Mesenteric fat pad (tissue), 1 donor: ENCODE data around the gene PER2. TPM values are rescaled to one million over a fixed set of nuclear protein-coding genes. Genes with fewer than 3 reads are reported as not detected.

Experiments
- DNase-seq: peaks from one replicate; pipeline ENCODE4 v3.0.0-alpha.2; 2020; ENCODE audit warnings: low spot score
- long read RNA-seq: library from polyadenylated mRNA; unstranded; transcript quantifications from one replicate; pipeline ENCODE4 v2.0.0, GENCODE V29; 2020
- total RNA-seq: library from RNA; stranded (reverse); fragmentation: NEBNext Ultra II Directional; extraction: Animal tissue kit (Norgen Biotek cat#: 25700); gene quantifications from one replicate; pipeline ENCODE4 v1.2.1, GENCODE V29; 2021
- donor health status: DM: yes; HTN: yes; CAD: no.

PER2 gene, protein sequence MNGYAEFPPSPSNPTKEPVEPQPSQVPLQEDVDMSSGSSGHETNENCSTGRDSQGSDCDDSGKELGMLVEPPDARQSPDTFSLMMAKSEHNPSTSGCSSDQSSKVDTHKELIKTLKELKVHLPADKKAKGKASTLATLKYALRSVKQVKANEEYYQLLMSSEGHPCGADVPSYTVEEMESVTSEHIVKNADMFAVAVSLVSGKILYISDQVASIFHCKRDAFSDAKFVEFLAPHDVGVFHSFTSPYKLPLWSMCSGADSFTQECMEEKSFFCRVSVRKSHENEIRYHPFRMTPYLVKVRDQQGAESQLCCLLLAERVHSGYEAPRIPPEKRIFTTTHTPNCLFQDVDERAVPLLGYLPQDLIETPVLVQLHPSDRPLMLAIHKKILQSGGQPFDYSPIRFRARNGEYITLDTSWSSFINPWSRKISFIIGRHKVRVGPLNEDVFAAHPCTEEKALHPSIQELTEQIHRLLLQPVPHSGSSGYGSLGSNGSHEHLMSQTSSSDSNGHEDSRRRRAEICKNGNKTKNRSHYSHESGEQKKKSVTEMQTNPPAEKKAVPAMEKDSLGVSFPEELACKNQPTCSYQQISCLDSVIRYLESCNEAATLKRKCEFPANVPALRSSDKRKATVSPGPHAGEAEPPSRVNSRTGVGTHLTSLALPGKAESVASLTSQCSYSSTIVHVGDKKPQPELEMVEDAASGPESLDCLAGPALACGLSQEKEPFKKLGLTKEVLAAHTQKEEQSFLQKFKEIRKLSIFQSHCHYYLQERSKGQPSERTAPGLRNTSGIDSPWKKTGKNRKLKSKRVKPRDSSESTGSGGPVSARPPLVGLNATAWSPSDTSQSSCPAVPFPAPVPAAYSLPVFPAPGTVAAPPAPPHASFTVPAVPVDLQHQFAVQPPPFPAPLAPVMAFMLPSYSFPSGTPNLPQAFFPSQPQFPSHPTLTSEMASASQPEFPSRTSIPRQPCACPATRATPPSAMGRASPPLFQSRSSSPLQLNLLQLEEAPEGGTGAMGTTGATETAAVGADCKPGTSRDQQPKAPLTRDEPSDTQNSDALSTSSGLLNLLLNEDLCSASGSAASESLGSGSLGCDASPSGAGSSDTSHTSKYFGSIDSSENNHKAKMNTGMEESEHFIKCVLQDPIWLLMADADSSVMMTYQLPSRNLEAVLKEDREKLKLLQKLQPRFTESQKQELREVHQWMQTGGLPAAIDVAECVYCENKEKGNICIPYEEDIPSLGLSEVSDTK (N-terminal part only)
- total RNA-seq = 9.9 TPM
- long read RNA-seq, partial matches to known transcripts = 2 of 5 reads
- long read RNA-seq, other reads (novel, unspliced or antisense) = 3 of 5 reads

GRCh38 chr2:238287737-238288649, at the start of gene PER2:
PER2 (minus strand) TSS chr2:238288610; CDS start chr2:238277936, 10,674 bp downstream.
- no peak for DNase-seq

GRCh38 chr2:238337846-238338245, 49.4 kb upstream of the PER2 start:
- DNase-seq = no peak

DNA sequence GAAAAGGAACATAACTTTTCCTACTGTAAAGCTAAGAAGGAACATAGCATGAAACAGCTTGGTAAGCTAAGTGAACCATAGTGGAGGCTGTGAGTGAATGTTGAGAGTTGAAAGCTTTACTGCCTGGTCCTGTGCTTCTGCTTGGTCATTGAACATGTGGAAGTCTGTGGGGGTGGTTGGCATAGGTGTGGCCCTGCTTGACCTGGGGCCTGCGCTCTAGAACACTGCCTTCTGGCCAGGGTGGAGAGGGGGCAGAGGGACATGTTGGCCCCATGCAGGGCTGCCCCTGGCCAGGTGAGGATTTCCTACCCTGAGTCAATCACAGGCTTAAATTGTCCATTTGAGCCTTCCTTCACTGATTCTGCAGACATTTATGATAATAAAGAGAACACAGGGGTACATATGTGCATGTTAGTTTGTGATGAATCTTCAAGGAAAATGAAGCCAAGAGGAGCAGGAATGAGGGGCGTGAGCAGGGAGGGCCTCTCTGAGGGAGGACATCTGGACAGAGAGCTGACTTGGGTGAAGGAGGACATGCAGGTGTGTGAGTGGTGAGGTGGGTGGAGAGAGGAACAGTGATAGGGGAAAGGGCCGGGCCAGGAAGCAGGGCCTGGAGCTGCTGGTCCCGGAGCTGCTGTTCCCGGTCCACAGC, 48.5 kb upstream of the PER2 start:
- peak; percentile 55 for DNase-seq

- peak; percentile 49 for DNase-seq
Measured at GRCh38 chr2:238336151-238336550, 47.7 kb upstream of the PER2 start.

GRCh38 chr2:238335591-238335990, 47.2 kb upstream of the PER2 start:
- peak; percentile 35 for DNase-seq

DNA sequence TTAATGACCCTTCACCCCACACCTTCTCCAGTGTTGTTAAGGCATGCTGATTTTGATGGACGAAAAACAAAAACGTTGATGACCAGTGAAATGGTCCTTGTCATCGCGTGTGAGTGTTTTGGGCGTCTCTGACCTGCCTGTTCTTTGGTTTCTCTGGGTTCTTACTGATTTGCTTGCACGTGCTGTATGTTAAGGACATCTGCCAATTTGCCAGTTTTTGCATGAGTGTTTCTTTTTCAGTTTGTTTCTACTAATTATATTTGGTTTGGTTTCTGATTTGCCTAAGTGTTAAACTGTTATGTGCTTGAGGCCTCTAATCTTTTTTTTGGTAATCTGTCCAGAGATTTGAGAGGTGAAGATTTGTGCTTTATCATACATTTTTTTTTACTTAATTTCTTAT, 46.5 kb upstream of the PER2 start:
- no peak for DNase-seq

- no peak for DNase-seq
Measured at GRCh38 chr2:238331916-238332315, 43.5 kb upstream of the PER2 start.

GRCh38 chr2:238330391-238330790, 42.0 kb upstream of the PER2 start:
- DNase-seq = peak; percentile 88

DNA sequence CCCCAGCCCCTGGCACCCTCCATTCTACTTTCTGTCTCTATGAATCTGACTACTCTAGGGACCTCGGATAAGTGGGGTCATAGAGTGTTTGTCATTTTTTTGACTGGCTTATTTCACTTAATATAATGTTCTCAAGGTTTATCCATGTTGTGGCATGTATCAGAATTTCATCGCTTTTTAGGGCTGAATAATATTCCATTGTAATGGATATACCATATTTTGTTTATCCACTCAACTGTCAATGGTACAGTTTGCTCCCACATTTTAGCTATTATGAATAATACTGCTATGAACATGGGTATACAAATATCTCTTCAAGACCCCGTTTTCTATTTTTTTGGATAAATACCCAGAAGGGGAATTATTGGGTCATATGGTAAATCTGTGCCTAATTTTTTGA, 39.3 kb upstream of the PER2 start:
- DNase-seq = no peak

DNA sequence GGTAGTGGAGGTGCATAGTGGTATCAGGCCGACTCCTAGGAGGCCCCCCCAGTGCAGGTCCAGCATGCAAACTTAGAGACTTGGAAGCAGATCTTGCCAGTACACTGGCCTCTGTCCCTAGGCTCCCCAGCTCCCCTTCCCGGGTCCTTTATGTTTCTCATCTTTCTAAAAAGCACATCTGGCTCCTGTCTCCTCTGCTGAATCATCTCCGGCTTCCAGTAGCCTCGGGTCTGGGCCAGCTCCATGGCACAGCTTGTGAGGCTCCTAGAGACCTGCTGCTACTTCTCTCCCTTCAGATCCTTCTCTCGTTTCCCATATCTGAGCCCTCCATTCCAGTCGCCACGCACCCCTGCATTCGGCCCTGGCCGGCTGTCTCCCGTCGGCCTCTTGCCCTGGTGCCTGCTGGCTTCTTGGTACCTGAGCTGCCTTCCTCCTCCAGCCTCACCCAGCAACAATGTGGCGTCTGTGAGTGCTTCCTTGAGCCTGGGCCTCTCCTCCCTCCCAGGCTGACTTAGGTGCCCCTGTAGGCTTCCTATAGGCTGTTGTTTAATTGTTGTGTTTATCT, 38.5 kb upstream of the PER2 start:
- peak; percentile 84 for DNase-seq

DNA sequence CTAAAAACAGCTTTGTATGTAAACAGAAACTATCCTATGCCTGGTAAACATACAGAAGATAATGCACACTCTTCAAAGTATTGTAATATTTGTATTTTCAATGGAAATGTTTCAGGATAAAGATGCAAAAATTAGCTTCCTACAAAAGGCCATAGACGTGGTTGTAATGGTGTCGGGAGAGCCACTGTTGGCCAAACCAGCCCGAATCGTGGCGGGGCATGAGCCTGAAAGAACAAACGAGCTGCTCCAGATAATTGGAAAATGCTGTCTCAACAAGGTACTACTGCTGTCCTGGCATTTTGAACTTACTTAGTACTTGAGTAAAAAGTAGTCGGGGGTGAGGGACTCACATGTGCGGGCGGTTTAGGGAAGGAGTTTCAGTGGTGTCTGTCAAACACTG, 37.3 kb upstream of the PER2 start:
- DNase-seq = peak; percentile 11

GRCh38 chr2:238324248-238324647, 35.8 kb upstream of the PER2 start:
- peak; percentile 24 for DNase-seq

- DNase-seq = peak; percentile 75
Measured at GRCh38 chr2:238322001-238322411, 33.6 kb upstream of the PER2 start.

GRCh38 chr2:238321467-238321866, 33.1 kb upstream of the PER2 start:
- peak; percentile 89 for DNase-seq

GRCh38 chr2:238320648-238321281, 32.4 kb upstream of the PER2 start:
- DNase-seq = peak; percentile 90

GRCh38 chr2:238320246-238320647, 31.8 kb upstream of the PER2 start, which contains the start of gene TRAF3IP1:
TRAF3IP1 (plus strand) TSS chr2:238320518; CDS start chr2:238320663, 145 bp downstream.
- DNase-seq = peak; percentile 97

DNA sequence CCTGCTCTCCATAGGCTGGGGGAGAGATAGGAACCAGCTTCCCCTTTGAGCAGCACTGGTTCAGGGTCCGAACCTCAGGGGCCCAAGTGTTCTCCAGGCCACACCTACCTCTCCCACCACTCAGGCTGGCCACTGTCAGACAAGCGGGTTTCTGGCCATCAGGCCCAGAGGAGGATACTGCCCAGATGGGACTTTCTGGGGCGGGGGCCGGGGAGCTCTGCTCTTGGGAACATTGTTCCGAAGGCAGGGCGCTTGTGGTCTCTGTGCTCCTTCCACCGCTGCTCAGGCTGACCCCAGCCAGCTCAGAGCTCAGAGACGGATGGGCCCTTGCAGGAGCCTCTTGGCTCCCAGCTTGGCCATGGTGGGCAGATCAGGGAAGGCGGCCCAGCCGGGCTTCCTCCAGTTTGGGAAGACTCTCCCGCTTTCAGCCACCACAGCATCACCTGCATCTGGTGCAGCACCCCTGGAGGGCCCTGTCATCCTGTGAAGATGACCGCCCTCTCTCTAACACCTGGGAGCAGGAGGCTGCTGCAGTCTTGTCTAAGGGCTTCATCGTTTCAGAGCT, 26.7 kb upstream of the PER2 start:
- DNase-seq = no peak

DNA sequence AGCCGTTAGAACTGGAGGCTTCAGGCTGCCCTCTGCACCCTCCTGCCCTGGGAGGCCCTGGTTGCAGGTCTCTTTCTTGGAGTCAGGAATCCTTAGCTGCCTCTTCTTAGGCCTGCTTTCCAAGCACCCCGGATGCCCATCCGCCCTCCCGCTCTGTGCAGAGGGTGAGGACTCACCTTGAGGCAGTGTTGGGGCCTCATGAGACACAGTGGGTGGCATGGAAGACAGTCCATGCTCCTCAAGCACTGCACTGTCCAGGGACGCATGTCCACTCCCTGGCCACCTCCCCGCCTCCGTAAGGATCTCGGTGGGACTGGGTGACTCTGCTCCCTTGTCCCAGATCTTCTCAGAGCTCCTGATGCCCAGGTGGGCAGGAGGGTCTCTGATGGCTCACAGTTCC, 26.2 kb upstream of the PER2 start:
- DNase-seq = no peak
